Islet precursor cell (in vitro differentiated cells): Measurements from ENCODE around the gene PCED1B.

Experiments used
- DNase-seq: peaks from one replicate; pipeline ENCODE4 v3.0.0-alpha.2; 2018

PCED1B gene

GRCh38 chr12:47280543-47281300 is 201.3 kb downstream of the PCED1B start:
- DNase-seq, result no peak

GRCh38 chr12:47281667-47282171 is 202.3 kb downstream of the PCED1B start:
- DNase-seq, result no peak

- DNase-seq, result no peak
Measured at GRCh38 chr12:47282206-47282605, 202.8 kb downstream of the PCED1B start.
